Astrocyte of the cerebellum (primary cell): Measurements from ENCODE around the gene DNAJC11.

Source experiments
- DNase-seq: peaks from one replicate; pipeline ENCODE4 v3.0.0-alpha.2; 2011; ENCODE audit warnings: low read depth
- H3K4me3 ChIP-seq: 2 replicates; pipeline ENCODE4 v1.5.1; 2011; ENCODE audit warnings: mild to moderate bottlenecking, low read depth, low read length, moderate library complexity
- in situ Hi-C: cut with HindIII; loops from 2 replicates; pipeline ENCODE4 v1.10.0; 2017; ENCODE audit warnings: low sequenced_read_pairs
- TF ChIP-seq, protein P1 (sequence below): IDR thresholded peaks from 2 replicates; pipeline ENCODE4 v1.5.1; 2012; ENCODE audit warnings: low read length, low read depth, moderate library complexity, mild to moderate bottlenecking; ENCODE audit errors: missing control alignments

Gene DNAJC11

DNA sequence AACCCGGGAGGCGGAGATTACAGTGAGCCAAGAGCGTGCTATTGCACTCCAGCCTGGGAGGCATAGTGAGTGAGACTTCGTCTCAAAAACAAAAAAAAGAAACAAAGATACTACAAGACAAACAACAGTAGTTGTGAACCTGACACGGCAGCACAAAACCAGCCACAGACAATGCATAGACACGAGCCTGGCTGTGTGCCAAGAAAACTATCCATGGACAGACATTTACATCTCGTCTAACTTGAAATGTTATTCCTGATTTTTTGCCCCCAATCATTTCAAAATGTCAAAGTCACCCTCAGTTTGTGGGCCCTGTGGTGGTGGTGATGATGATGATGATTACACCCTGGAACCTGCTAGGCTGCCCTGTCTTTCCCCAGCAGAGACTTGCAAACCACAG, 105.3 kb downstream of the DNAJC11 start:
- no peak for DNase-seq
- in situ Hi-C loops = no loop called here
- TF ChIP-seq, protein P1, sequence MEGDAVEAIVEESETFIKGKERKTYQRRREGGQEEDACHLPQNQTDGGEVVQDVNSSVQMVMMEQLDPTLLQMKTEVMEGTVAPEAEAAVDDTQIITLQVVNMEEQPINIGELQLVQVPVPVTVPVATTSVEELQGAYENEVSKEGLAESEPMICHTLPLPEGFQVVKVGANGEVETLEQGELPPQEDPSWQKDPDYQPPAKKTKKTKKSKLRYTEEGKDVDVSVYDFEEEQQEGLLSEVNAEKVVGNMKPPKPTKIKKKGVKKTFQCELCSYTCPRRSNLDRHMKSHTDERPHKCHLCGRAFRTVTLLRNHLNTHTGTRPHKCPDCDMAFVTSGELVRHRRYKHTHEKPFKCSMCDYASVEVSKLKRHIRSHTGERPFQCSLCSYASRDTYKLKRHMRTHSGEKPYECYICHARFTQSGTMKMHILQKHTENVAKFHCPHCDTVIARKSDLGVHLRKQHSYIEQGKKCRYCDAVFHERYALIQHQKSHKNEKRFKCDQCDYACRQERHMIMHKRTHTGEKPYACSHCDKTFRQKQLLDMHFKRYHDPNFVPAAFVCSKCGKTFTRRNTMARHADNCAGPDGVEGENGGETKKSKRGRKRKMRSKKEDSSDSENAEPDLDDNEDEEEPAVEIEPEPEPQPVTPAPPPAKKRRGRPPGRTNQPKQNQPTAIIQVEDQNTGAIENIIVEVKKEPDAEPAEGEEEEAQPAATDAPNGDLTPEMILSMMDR = no peak
- H3K4me3 ChIP-seq = no peak overlapping the region

DNA sequence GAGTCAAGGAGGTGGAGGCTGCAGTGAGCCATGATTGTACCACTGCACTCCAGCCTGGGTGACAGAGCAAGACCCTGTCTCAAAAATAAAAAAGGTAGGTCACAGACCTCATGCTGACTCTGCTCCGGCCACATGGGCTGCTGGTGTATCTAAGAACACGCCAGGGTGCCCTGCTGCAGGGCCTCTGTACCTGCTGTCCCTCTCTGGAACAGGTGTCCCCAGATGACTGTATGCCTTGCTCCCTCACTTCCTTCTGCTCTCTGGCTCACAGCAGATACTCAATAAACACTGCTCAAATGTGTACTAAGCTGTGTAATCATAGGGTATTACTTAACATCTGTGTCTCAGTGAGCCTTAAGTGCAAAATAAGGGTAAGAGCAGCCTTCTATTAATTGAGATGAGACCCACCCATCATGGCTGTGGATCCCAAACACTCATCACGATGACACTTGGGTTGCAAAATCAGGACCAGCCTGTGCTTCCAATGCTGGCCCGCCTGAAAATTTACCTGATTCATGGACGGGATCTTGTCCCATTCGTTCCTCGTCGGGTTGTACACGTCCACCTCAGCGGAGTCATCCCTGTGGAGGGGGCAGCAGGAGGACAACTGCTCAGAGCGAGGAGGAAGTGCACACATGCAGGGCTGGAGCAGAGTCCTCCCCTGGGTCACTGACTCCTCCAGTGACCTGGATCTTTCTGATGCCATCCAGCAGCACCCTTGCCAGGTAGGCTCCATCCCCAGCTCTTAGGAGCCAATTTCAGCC, 106.5 kb downstream of the DNAJC11 start:
- TF ChIP-seq, protein P1 = no peak
- no peak overlapping the region for H3K4me3 ChIP-seq
- in situ Hi-C loops = no loop called here
- DNase-seq = no peak

DNA sequence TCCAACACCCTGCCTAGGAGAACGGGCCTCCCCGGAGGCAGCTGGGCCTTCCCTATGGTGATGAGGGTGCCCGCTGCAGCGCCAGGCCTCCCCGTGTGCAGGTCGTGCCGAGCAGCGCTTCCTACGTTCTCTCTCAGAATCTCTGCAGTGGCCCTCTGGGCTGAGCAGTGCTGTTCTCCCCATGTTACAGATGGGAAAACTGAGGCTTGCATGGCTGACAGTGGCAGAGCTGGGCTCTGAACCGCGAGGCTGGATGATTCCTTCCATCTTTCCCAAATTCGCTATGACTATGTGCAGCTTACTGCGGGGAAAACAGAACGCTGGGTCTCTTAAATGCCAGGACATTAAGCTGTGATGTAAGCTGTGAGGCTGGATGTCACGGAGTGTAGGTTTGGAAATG, 107.8 kb downstream of the DNAJC11 start:
- DNase-seq = no peak
- in situ Hi-C loops = no loop called here
- no peak overlapping the region for H3K4me3 ChIP-seq
- TF ChIP-seq, protein P1 = no peak

DNA sequence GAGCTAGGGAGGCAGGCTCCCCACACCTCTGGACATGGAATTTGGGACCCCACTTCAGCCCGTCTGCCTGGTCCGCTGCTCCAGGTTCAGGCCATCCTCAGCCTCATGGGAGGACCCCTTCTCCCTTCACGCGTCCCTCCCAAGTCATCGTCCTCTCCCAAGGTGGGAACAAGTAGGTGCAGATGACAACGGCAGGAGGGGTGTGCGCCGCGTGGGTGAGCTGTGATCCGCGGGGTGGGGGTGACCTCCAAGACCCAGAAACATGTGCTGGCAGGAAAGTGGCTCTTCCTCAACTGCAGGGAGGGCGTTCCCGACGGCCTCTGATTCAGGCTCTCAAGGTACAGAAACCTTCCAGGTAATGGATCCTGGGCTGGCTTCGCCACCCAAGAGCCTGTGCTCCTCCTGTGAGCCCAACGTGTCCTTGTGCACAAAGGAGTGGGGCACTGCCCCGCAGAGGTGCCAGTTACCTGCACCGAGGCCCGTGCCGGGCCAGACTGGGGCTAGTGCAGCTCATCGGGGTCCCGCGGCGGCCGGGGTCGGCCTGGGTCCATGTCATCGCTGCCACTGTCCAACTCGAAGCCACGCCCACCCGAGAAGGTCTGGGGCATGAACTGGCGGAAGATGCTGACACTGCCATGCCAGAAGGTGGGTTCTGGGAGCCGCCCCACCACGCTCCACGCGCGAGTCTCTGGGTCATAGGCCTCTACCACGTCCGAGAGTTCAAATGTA, 108.6 kb downstream of the DNAJC11 start:
- in situ Hi-C loops = no loop called here
- TF ChIP-seq, protein P1 = no peak
- H3K4me3 ChIP-seq = no peak overlapping the region
- no peak for DNase-seq

DNA sequence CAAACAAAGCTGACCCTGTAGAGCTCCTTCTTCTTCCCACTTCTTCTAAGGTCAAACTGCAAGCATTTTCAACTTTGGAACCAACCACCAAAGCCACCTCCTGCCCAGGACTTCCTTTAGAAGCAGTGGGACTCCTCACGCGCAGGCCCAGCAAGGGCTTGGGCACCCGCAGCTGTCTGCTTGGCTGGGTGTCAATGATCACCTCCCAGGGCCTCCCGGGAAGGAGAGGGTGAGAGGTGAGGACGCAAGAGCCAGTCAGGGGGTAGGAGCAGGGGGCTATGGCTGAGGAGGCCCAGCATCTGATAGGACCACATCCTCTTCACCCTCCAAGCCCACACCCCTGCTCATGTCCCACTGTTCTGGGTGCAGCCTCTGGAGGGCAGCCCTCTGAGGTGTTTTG, 109.2 kb downstream of the DNAJC11 start:
- H3K4me3 ChIP-seq = no peak overlapping the region
- DNase-seq = no peak
- in situ Hi-C loops = no loop called here
- TF ChIP-seq, protein P1 = no peak

DNA sequence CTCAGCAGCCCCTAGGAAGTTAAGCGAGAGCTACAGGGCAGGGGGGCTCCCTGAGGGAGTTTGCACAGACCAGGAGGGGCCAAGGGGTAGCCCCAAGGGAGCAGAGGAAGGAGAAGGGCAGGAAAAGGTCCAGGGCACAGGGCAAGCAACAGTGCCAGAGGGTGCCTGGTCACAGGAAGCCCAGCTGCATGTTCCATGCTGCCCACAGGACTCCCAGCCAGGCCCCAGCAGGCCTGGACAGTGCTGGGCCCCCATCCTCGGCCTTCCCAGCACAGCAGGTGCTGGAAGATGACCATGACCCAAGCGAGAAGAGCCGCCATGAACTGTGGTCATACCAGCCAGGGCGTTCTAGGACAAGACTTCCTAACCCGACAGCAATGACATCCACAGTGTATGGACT, 110.0 kb downstream of the DNAJC11 start:
- in situ Hi-C loops = no loop called here
- DNase-seq = no peak
- TF ChIP-seq, protein P1 = no peak
- no peak overlapping the region for H3K4me3 ChIP-seq
